ENCODE data around the gene CCDC171. TPM values are rescaled to one million over a fixed set of nuclear protein-coding genes. Genes with fewer than 3 reads are reported as not detected.

Gene CCDC171
- total RNA-seq, 1 donor from 2014 or later = 0.92 TPM

GRCh38 chr9:15640121-15640520 is 87.3 kb downstream of the CCDC171 start:
- TF ChIP-seq CTCF (conservative IDR thresholded peaks at IDR 0.05; ENCODE audit: low read depth, low read length) = no peak
- no peak for DNase-seq (ENCODE audit: low read depth)
- H3K4me3 ChIP-seq (ENCODE audit: low read depth, low read length) = no peak overlapping the region

DNA sequence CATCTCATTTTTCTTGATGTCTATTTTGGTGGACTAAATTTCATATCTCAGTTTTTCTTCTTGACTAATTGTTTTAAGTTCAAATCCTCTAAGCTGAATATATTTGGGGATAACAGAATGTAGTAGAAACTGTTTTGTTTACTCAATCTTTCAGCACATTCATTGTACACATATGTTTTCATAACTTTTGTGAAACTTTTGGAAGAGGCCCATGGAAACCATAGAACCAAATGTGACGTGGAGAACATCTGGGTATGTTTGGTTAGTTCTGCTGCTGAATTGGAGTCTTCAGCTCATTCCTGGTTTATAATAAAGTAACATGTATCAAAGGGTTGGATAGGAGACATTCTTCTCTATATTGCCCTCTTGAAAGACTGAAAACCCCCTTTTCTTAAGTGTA is 88.4 kb downstream of the CCDC171 start:
- DNase-seq (ENCODE audit: low read depth) = no peak
- H3K4me3 ChIP-seq (ENCODE audit: low read depth, low read length) = no peak overlapping the region
- TF ChIP-seq CTCF (conservative IDR thresholded peaks at IDR 0.05; ENCODE audit: low read depth, low read length) = no peak

- peak; percentile 4 for DNase-seq (ENCODE audit: low read depth)
- peak; percentile 63 for TF ChIP-seq CTCF (conservative IDR thresholded peaks at IDR 0.05; ENCODE audit: low read depth, low read length)
Measured at GRCh38 chr9:15642369-15642962, 89.6 kb downstream of the CCDC171 start.

DNA sequence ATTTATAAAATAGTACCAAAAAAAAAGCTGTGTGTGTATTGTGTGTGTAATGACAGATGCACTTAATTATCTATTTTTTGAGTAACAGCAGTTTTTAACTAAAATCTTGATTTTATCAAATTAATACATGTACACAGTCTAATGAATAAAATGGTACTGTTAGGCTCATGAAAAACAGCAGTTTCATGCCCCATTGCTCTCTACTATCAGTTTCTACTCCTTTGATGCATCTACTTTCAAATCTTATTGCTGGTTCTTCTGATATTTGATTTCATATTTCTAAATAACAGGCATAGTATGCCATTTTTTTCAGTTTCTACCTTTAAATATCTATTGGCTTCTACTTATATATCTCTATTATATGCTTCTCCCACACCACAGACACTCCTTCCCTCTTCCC is 117.4 kb downstream of the CCDC171 start:
- TF ChIP-seq CTCF (conservative IDR thresholded peaks at IDR 0.05; ENCODE audit: low read depth, low read length) = no peak
- H3K4me3 ChIP-seq (ENCODE audit: low read depth, low read length) = no peak overlapping the region
- DNase-seq (ENCODE audit: low read depth) = no peak

More at GRCh38 chr9:15642369-15642962, 89.6 kb downstream of the CCDC171 start:
- H3K4me3 ChIP-seq (ENCODE audit: low read depth, low read length) = no peak overlapping the region

DNA sequence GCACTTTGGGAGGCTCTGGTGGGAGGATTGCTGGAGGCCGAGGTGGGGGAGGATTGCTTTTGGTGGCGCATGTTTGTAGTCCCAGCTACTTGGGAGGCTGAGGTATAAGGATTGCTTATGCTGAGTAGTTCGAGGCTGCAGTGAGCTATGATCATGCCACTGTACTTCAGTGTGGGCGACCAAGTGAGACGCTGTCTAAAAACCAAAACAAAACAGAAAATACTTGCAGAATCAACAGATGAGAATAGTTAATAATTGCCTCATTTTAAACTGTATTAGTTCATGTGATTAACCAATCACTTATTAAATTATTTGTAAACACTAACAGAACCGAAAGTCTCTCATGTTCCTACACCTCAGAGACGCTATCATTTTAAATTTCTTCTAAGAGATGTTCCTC is 118.1 kb downstream of the CCDC171 start:
- no peak for TF ChIP-seq CTCF (conservative IDR thresholded peaks at IDR 0.05; ENCODE audit: low read depth, low read length)
- DNase-seq (ENCODE audit: low read depth) = peak; percentile 2
- no peak overlapping the region for H3K4me3 ChIP-seq (ENCODE audit: low read depth, low read length)

DNA sequence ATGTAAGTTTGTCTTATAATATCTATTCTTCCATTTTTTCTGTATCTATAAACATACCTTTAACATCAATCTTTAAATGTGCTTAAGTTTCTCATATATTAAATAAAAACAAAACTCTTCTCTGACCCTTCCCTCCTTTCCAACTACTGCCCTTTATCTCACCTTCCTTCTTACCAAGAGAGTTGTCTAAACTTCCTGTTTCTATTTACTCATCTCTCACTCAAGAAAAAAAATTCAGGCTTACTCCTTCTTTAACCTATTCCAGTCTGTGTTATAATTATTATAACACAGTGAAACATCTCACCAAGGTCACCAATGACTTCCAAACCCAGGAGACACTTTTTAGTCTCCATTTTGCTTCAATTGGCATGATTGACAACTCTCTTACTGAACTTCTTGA is 140.9 kb downstream of the CCDC171 start:
- no peak overlapping the region for H3K4me3 ChIP-seq (ENCODE audit: low read depth, low read length)
- DNase-seq (ENCODE audit: low read depth) = no peak
- no peak for TF ChIP-seq CTCF (conservative IDR thresholded peaks at IDR 0.05; ENCODE audit: low read depth, low read length)

DNA sequence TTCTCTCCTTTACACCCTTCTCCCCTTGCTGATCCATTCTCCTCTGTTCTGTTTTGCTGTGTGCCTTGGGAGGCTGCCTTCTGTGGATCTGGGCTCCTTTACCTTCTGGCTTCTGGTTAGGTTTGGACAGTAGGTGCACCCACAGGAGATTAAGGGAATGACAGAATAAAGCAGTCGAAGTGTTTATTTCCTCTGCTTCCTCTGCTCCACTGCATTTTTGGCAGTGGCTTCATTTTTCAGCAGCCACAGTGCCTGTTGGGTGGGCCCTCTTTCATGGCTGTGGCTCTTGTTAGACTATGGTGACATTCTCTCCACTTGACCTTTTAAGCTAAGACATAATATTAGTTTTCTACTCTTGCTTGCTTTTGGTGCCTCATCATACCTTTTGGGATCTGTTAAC is 144.1 kb downstream of the CCDC171 start:
- no peak for DNase-seq (ENCODE audit: low read depth)
- no peak for TF ChIP-seq CTCF (conservative IDR thresholded peaks at IDR 0.05; ENCODE audit: low read depth, low read length)
- no peak overlapping the region for H3K4me3 ChIP-seq (ENCODE audit: low read depth, low read length)

Data from epithelial cell of proximal tubule (primary cell).